Measurements from ENCODE around the gene MYO3A. TPM values are rescaled to one million over a fixed set of nuclear protein-coding genes. Genes with fewer than 3 reads are reported as not detected.
A peak's percentile ranks its signal among the peaks of the same experiment; 100 is the strongest.

Gene MYO3A
- total and polyA plus RNA-seq, 2 donors (not counting 1 experiment from before 2014, with no cell fraction given): 0.27 to 1.4 TPM

GRCh38 chr10:25899304-25899703, 34.7 kb upstream of the MYO3A start:
- intact Hi-C loops (cut with micrococcal nuclease): no loop called here
- peaks cover 34% of the 10 kb centered on the region for H3K4me1 Mint-ChIP-seq
- POLR2A ChIA-PET: no interaction called here
- CTCF ChIA-PET: no interaction called here
- no peak overlapping the region for H3K27ac Mint-ChIP-seq
- no peaks in the 10 kb centered on the region for H3K36me3 ChIP-seq (replicated peaks in 1 of 2; ENCODE audit: control extremely low read depth in 1 of 2, control insufficient read depth in 1 of 2, extremely low read depth in 1 of 2, insufficient read depth in 2 of 2, low read length in 1 of 2)
- H3K4me3 ChIP-seq (ENCODE audit: control extremely low read depth in 1 of 5, extremely low read depth in 1 of 5, insufficient read depth in 1 of 5, low read depth in 2 of 5, low read length in 4 of 5): no peak overlapping the region
- DNase-seq (no peak), ATAC-seq (ENCODE audit: low read depth) (no peak)
- no peaks in the 10 kb centered on the region for H3K9me3 Mint-ChIP-seq (ENCODE audit: insufficient read depth)
- WGBS (ENCODE audit: insufficient coverage): no CpG with 5 or more reads among the region's 3 CpGs
- H3K4me2 ChIP-seq (replicated peaks; ENCODE audit: low read depth, low read length, poor library complexity, severe bottlenecking): no peak overlapping the region
- peaks cover 0 to 1% (median 0%) of the 10 kb centered on the region in 3 donors for H3K9me3 ChIP-seq (ENCODE audit: control extremely low read depth in 1 of 3, control insufficient read depth in 2 of 3, insufficient read depth in 1 of 3, low read length in 2 of 3)
- no peak overlapping the region for H3K4me3 Mint-ChIP-seq
- H3K27me3 ChIP-seq (replicated peaks in 1 of 4; ENCODE audit: control extremely low read depth in 1 of 4, control insufficient read depth in 3 of 4, insufficient read depth in 4 of 4, low read length in 3 of 4): no peaks in the 10 kb centered on the region
- no peaks in the 10 kb centered on the region for H3K79me2 ChIP-seq (ENCODE audit: control insufficient read depth, insufficient read depth, low read length)
- H3K9ac ChIP-seq (ENCODE audit: low read length): no peak overlapping the region
- no peaks in the 10 kb centered on the region for H4K20me1 ChIP-seq (ENCODE audit: control insufficient read depth, insufficient read depth, low read length, poor library complexity, severe bottlenecking)
- H3K27me3 Mint-ChIP-seq: no peaks in the 10 kb centered on the region
- no peak overlapping the region for H2AFZ ChIP-seq (ENCODE audit: insufficient read depth, low read depth, low read length, poor library complexity, severe bottlenecking)
- peaks cover 24 to 29% of the 10 kb centered on the region in 2 donors for H3K4me1 ChIP-seq (ENCODE audit: control insufficient read depth in 2 of 2, insufficient read depth in 2 of 2, low read length in 2 of 2)
- TF ChIP-seq CTCF (IDR thresholded peaks at IDR 0.05) (no peak), EZH2 (IDR thresholded peaks at IDR 0.05; ENCODE audit: borderline replicate concordance, insufficient read depth, low read depth, low read length, poor library complexity, severe bottlenecking) (no peak)
- no peak overlapping the region for H3K27ac ChIP-seq (ENCODE audit: low read length in 2 of 2)

DNA sequence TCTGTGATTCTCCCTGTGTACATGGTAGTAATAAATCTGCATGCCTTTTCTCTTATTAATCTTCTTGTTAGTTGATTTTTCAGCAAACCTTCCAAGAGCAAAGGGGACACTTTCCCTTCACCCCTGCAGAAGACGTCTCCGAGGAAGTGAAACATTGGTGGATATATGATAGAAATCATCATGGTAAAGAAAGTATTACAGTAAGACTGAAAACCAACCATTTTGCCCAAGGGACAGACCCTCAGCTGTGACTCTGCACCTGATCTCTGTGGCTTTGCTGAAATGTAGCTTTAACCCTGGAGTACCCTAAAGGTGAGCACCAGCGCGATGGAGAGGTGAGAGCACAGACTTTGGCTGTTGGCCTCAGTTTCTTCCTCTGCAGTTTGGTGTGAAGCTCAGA, 32.8 kb upstream of the MYO3A start:
- Histone ChIP-seq H3K9me3 (ENCODE audit: control extremely low read depth in 1 of 3, control insufficient read depth in 2 of 3, insufficient read depth in 1 of 3, low read length in 2 of 3) (peaks cover 0 to 1% (median 0%) of the 10 kb centered on the region in 3 donors), H3K27me3 (replicated peaks in 1 of 4; ENCODE audit: control extremely low read depth in 1 of 4, control insufficient read depth in 3 of 4, insufficient read depth in 4 of 4, low read length in 3 of 4) (no peaks in the 10 kb centered on the region), H3K79me2 (ENCODE audit: control insufficient read depth, insufficient read depth, low read length) (no peaks in the 10 kb centered on the region), H2AFZ (ENCODE audit: insufficient read depth, low read depth, low read length, poor library complexity, severe bottlenecking) (peak overlapping the region; percentile 40), H3K36me3 (replicated peaks in 1 of 2; ENCODE audit: control extremely low read depth in 1 of 2, control insufficient read depth in 1 of 2, extremely low read depth in 1 of 2, insufficient read depth in 2 of 2, low read length in 1 of 2) (no peaks in the 10 kb centered on the region), H3K27ac (ENCODE audit: low read length in 2 of 2) (peak overlapping the region; percentile 53 to 60), H3K4me1 (ENCODE audit: control insufficient read depth in 2 of 2, insufficient read depth in 2 of 2, low read length in 2 of 2) (peaks cover 27 to 33% of the 10 kb centered on the region in 2 donors), H4K20me1 (ENCODE audit: control insufficient read depth, insufficient read depth, low read length, poor library complexity, severe bottlenecking) (no peaks in the 10 kb centered on the region), H3K9ac (ENCODE audit: low read length) (no peak overlapping the region), H3K4me2 (replicated peaks; ENCODE audit: low read depth, low read length, poor library complexity, severe bottlenecking) (peak overlapping the region; percentile 51), H3K4me3 (ENCODE audit: control extremely low read depth in 1 of 5, extremely low read depth in 1 of 5, insufficient read depth in 1 of 5, low read depth in 2 of 5, low read length in 4 of 5) (peak overlapping the region in 1 of 5 experiments; percentile 23)
- TF ChIP-seq EZH2 (IDR thresholded peaks at IDR 0.05; ENCODE audit: borderline replicate concordance, insufficient read depth, low read depth, low read length, poor library complexity, severe bottlenecking) (no peak), CTCF (IDR thresholded peaks at IDR 0.05) (no peak)
- no peak for ATAC-seq (ENCODE audit: low read depth)
- Mint-ChIP-seq H3K9me3 (ENCODE audit: insufficient read depth) (no peaks in the 10 kb centered on the region), H3K27me3 (no peaks in the 10 kb centered on the region), H3K4me1 (peaks cover 40% of the 10 kb centered on the region), H3K4me3 (peak overlapping the region; percentile 76), H3K27ac (peak overlapping the region; percentile 84)
- ChIA-PET CTCF (interaction anchor here (1.5 kb wide), 1 partner anchor 34 kb away, joined by 3 read pairs; no protein-coding TSS in a partner anchor), POLR2A (no interaction called here)
- WGBS (ENCODE audit: insufficient coverage): 4% methylated on average over 2 of the region's 4 CpGs
- intact Hi-C loops (cut with micrococcal nuclease): no loop called here
- DNase-seq: no peak

Measured in B cell (primary cell).